Measurements from ENCODE around the gene RNF168. TPM values are rescaled to one million over a fixed set of nuclear protein-coding genes. Genes with fewer than 3 reads are reported as not detected.
"Not testable (repeated sequence)": the region's sequence is repeated elsewhere in the genome, so short reads cannot be mapped to it uniquely, and the experiment has no call there.

Gene RNF168
- 16.0 TPM for total RNA-seq

GRCh38 chr3:196503196-196504076, at the start of gene RNF168:
Gene RNF168 (minus strand): TSS chr3:196503768. CDS start chr3:196503173, 595 bp downstream.
- DNase-seq (ENCODE audit: low spot score in 2 of 2): peak; percentile 79 to 97
- intact Hi-C loops (cut with DNase I): loop anchor here (1.0 to 5.0 kb wide), 10 partner anchors 65 to 1051 kb away; partner anchors contain the start of genes BDH1, CEP19, FBXO45 and NCBP2
- H3K27ac ChIP-seq: peak within 1 kb of the TSS; percentile 94 to 97

GRCh38 chr3:196552253-196552652, 48.7 kb upstream of the RNF168 start:
- no peak overlapping the region for H3K27ac ChIP-seq
- intact Hi-C loops (cut with DNase I): no loop called here

More at GRCh38 chr3:196503196-196504076, at the start of gene RNF168:
- Histone ChIP-seq H3K36me3 (no peaks in the 10 kb centered on the region), H3K9me3 (no peaks in the 10 kb centered on the region), H3K27me3 (no peaks in the 10 kb centered on the region), H3K4me1 (peaks cover 3 to 10% of the 10 kb centered on the region in 2 donors), H3K4me3 (peak within 1 kb of the TSS; percentile 76 to 90)
- TF ChIP-seq CTCF (IDR thresholded peaks at IDR 0.05): no peak

GRCh38 chr3:196550172-196550571, 46.6 kb upstream of the RNF168 start:
- H3K4me3 ChIP-seq; H3K36me3 ChIP-seq; H3K27ac ChIP-seq; DNase-seq (ENCODE audit: low spot score in 2 of 2); H3K4me1 ChIP-seq; intact Hi-C loops (cut with DNase I); H3K27me3 ChIP-seq; H3K9me3 ChIP-seq: not testable (repeated sequence)

More at GRCh38 chr3:196552253-196552652, 48.7 kb upstream of the RNF168 start:
- no peaks in the 10 kb centered on the region for H3K36me3 ChIP-seq
- no peaks in the 10 kb centered on the region for H3K27me3 ChIP-seq
- H3K4me1 ChIP-seq: no peaks in the 10 kb centered on the region
- no peak for DNase-seq (ENCODE audit: low spot score in 2 of 2)
- no peak for TF ChIP-seq CTCF (IDR thresholded peaks at IDR 0.05)
- no peaks in the 10 kb centered on the region for H3K9me3 ChIP-seq
- no peak overlapping the region for H3K4me3 ChIP-seq

- H3K36me3 ChIP-seq; H3K27me3 ChIP-seq; H3K9me3 ChIP-seq; intact Hi-C loops (cut with DNase I); DNase-seq (ENCODE audit: low spot score in 2 of 2); H3K27ac ChIP-seq; H3K4me3 ChIP-seq; H3K4me1 ChIP-seq: not testable (repeated sequence)
These were observed 45.7 kb upstream of the RNF168 start for GRCh38 chr3:196549312-196549711.

- Histone ChIP-seq H3K4me3 (no peak overlapping the region), H3K36me3 (no peaks in the 10 kb centered on the region), H3K27me3 (no peaks in the 10 kb centered on the region), H3K4me1 (no peaks in the 10 kb centered on the region), H3K27ac (no peak overlapping the region), H3K9me3 (no peaks in the 10 kb centered on the region)
- intact Hi-C loops (cut with DNase I): no loop called here
- DNase-seq (ENCODE audit: low spot score in 2 of 2): no peak
- TF ChIP-seq CTCF (IDR thresholded peaks at IDR 0.05): no peak
These were observed 43.5 kb upstream of the RNF168 start for GRCh38 chr3:196547067-196547466.

- no peaks in the 10 kb centered on the region for H3K36me3 ChIP-seq
- no peaks in the 10 kb centered on the region for H3K27me3 ChIP-seq
- intact Hi-C loops (cut with DNase I): no loop called here
- H3K9me3 ChIP-seq: no peaks in the 10 kb centered on the region
- no peak overlapping the region for H3K27ac ChIP-seq
- TF ChIP-seq CTCF (IDR thresholded peaks at IDR 0.05): no peak
- no peak overlapping the region for H3K4me3 ChIP-seq
- DNase-seq (ENCODE audit: low spot score in 2 of 2): no peak
- no peaks in the 10 kb centered on the region for H3K4me1 ChIP-seq
These were observed 43.0 kb upstream of the RNF168 start for GRCh38 chr3:196546537-196546936.

Measured in ascending aorta (tissue), 2 donors.